Stimulated activated CD8-positive, alpha-beta memory T cell treated with anti-CD3 and anti-CD28 coated beads, Interleukin-15, amount 100 ng/mL, for 1 hour (primary cell): ENCODE measurements around the gene DNAAF5.

ENCODE experiments used
- DNase-seq: peaks from one replicate; pipeline ENCODE4 v3.0.0-alpha.2; 2020; ENCODE audit warnings: low read depth

Gene DNAAF5

DNA sequence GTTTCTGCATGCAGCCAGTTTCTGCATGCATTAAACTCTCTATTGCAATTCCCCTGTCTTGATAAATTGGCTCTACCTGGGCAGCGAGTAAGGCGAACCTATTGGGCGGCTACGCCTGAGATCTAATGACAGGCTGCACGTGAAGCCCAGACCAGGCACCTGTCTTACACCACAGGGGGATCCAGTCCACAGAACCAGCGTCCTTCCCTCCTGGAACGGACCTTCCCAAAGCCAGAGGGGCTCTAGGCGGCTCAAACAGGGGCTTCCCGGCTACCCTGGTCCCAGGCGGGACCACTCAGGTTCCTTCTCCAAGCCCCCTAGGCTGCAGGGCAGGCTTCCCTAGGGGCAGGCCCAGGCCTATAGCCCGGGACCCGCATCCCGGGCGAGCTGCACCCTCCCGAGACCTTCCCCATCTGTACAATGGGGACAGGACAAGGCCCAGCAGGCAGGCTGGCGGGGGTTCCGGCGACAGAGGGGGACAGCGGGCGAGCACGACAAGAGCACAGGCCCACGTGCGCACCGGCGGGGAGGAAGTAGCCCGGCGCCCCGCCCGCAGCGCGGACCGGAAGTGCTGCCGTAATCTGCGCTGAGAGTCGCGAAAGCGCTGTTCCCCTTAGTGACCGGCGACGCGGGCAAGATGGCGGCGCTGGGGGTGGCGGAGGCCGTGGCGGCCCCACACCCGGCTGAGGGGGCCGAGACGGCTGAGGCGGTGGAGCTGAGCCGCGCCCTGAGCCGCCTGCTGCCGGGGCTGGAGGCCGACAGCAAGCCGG lies at the start of gene DNAAF5:
DNAAF5 (plus strand) TSS at position 616 of the 770 bp plus-strand sequence; CDS start at position 638, 22 bp downstream.
- peak; percentile 59 for DNase-seq

DNA sequence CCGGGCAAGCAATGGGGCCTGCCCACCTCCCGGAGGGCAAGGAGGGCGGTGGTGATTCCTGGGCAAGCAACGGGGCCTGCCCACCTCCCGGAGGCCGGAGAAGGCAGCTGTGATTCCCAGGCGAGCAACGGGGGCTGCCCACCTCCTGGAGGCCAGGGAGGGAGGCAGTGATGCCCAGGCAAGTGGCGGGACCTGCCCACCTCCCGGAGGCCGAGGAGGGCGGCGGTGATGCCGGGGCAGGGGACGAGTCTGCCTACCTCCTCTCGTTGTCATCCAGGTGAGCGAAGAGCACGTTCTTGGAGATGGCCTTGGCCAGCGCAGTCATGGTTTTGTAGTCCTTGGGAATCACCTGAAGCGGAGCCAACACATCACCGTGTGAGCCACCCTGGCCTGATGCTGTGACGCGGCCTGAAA lies 49.5 kb upstream of the DNAAF5 start:
- DNase-seq = no peak

DNA sequence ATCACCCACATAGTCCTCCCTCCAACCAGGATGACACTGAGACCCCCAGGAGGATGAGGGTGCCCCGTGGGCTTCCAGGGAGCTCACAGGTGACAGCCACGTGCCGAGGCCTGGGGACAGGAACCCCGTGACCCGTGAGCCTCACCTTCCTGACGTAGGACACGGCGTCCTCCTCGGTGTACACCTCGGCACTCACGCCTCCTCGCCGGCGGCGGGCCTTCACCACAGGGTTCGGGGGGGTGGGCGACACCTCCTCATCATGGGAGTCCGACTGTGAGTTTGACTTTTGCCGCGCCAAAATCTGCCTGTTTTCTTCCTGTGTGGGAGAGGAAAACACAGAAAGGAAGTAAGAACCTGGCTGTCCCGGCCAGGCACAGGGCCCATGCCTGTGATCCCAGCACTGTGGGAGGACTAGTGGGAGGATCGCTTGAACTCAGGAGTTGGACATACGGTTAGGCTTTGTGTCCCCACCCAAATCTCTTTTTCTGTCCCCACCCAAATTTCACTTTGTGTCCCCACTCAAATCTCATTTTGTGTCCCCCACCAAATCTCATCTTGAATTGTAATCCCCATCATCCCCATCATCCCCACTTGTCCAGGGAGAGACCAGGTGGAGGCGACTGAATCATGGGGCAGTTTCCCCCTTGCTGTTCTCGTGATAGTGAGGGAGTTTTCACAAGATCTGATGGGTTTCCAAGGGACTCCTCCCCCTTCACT lies 45.9 kb upstream of the DNAAF5 start:
- no peak for DNase-seq

DNA sequence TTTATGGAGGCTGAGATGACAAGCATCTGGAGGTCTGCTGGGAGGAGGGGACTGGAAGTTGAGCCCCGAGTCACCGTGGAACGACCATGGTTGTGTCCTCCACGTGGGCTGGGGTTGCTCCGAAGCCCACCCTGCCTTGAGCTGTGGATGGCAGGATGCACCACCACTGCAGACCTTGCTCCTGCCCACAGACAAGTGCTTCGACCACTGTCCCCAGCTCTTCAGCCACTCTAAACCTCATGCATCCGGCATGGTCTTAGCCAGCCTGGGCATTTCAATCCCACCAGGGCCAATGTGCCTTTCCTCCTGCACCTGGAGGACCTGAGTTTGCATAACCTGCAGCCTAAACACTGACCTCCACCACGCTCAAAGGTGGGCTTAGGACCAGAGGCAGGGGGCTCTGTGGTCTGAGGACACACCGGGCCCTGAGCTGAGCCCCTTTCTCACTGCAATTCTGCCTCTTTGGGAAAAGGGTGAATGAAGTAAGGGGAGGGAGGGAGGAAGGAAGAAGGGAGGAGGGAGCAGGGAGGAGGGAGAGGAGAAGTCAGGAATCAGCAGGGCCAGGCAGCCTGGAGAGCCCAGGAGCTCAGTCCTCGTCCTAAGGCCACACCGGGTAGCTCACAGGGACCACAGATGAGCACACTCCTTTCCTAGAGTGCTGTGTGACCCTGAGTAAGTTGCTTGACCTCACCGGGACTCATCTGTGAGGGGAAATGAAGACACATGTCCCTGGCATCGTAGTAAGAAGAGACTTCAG lies 44.8 kb upstream of the DNAAF5 start:
- no peak for DNase-seq

DNA sequence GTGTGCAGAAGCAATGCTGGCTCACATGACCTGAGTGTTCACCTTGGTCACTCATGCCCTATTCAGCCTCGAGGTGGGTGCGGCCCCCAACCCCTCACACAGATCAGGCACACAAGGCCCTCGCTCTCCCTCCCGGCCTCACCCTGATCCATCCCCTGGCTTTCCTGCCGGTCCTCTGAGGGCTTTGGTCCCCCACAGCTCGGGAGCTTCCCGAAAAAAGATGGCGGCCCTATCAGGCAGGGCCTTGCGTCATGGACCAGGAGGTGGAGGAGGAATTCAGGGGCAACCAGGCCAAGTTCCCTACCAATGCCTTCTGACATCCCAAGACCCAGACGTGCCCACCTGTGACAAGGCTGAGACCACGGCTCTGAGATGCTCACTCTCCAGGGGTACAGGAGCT lies 43.7 kb upstream of the DNAAF5 start:
- no peak for DNase-seq

DNA sequence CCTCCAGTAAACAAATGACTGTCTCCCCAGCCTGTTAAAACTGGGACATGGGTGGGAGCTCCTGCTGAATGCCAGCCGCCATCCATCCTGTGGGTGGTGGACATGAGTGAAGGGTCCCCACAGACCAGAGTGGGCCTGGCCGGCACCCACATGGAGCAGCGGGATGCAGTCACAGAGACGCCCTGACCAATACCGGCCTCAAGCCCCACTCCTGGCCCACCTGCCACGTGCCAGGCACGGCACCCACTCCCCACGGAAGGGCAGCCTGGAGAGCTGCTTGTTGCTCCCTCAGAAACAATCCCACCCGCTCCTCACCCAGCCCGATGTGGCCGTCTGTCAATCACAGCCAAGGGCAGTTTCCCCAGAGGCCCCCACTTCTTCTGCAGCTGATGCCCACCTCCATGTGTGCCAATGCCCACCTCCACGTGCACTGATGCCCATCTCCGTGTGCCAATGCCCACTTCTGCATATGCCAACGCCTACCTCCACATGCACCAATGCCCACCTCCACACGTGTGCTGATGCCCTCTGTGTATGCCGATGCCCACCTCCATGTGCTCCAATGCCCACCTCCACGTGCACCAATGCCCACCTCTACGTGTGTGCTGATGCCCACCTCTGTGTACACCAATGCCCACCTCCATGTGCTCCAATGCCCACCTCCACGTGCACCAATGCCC lies 42.8 kb upstream of the DNAAF5 start:
- no peak for DNase-seq

DNA sequence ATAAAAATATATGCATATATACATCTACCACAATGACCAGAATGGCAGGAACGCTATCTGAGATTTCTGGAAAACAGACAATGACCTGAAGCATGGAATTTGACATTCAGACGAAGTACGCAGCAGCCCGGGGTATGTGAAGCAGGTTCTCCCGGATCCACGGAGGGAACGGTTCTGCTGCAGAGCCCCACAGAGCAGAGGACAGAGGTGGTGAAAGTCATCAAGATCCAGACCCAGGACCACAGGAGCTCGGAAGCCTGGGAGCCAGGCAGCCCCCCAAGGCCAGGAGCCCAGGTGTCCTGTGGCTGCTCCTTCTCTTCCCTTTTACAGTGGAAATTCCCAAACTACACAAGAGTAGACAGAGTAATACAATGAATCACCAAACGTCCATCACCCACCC lies 42.1 kb upstream of the DNAAF5 start:
- DNase-seq = no peak

DNA sequence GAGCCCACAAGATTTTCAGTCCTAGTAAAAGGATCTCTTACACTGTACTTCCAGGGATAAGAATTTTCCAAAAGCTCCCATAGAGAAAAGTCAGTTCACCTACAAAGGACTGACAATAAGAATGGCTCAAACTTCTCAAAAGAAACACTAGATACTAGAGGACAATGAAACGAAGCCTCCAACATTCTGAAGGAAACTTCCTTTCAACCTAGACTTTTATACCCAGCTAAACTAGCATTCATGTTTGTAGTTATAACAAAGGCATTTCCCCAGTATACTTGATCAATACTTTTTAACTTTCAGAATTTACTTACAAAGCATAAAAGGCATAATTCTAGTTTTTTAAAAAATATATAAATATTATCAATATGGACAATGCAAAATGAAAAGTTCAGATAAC lies 41.0 kb upstream of the DNAAF5 start:
- DNase-seq = no peak

DNA sequence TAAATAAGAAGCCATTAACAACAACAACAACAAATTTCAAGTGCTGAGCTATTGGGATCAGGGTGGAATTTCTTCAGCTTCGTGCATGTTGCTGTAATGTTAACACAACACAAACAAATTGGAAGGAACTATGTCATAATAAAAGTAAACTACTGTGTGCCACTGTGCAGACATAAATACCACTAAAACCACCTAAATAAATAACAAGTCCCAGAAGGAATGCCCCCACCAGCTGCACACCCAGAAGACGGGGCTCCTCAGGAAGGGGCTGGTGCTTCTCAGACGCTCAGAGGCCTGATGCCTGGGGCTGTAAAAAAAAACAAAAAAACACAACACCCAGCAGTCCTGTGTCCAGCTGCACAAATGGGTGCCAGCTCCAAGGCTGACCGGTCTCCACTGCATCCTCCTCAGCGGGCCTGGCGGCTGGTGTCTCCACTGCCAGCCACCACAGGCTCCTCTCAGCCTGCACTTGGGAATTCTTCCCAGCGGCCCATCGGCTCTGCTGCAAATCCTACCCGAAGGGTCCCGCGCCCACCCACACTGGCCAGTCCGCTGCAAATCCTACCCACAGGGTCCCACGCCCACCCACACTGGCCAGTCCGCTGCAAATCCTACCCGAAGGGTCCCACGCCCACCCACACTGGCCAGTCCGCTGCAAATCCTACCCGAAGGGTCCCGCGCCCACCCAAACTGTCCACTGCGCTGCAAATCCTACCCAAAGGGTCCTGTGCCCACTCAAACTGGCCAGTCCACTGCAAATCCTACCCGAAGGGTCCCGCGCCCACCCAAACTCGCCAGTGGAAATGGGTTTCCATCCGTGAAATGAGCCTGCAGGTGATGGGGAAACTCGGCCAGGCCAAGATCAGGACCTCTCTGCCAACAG lies 35.8 kb upstream of the DNAAF5 start:
- no peak for DNase-seq

DNA sequence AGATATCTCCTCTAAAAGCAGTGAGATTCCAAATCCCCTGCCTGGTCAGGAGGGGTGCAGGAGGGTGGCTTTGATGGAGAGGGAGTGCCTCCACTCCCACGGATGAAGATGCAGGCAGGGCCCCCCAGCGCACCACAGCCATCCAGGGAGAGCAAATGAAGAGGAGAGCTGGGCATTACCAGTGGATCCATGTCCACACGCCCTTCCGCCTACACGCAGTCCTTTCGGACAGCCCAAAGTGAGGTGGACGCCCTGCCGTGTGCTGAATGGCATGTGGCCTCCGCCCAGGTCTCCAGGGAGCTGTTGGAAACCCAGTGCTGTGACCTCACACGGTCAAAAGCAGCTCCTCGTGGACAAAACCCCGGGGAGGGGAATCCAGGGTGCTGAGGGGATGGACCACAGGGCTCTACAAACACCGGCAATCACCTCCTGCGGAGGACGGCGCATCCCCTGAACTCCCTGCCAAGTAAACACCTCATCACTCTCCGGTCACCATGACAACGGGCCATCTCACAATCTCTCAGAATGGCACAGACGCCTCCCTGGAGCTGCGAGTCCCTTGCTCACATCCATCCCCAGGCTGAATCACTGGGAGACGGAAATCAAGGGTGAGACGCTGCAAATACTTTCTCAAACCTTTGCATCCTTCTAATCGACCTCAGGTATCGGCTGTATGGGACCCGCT lies 35.0 kb upstream of the DNAAF5 start:
- DNase-seq = no peak

DNA sequence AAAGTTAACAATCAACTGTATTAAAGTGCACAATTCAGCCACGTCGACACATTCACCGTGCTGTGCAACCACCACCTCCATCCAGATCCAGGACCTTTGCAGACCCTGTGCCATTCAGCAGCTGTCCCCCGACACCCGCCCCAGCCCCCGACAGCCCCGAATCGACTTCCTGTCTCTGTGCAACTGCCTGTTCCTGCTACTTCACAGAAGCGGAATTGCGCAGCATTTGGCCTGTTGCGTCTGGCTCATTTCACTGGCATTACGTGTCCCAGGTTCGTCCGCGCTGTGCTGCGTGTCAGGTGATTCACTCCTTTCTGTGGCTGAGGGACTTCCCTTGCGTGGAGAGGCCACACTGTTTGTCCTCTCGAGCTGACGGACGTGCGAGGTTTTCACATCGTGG lies 33.2 kb upstream of the DNAAF5 start:
- DNase-seq = no peak

DNA sequence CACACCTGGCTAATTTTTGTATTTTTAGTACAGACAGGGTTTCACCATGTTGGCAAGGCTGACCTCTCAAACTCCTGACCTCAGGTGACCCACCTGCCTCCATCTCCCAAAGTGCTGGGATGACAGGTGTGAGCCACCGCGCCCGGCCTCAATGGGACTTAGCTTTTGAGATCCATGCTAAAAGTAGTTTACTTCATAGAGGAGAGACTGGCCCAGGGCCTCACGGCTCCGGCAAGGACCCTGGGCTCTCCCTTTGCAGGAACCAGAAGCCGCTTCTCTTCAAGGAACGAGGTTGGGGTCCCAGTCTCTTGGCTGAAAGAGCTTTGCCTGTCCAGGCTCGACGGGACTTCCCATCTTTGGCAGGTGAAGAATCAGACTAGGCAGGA lies 30.1 kb upstream of the DNAAF5 start:
- no peak for DNase-seq

DNA sequence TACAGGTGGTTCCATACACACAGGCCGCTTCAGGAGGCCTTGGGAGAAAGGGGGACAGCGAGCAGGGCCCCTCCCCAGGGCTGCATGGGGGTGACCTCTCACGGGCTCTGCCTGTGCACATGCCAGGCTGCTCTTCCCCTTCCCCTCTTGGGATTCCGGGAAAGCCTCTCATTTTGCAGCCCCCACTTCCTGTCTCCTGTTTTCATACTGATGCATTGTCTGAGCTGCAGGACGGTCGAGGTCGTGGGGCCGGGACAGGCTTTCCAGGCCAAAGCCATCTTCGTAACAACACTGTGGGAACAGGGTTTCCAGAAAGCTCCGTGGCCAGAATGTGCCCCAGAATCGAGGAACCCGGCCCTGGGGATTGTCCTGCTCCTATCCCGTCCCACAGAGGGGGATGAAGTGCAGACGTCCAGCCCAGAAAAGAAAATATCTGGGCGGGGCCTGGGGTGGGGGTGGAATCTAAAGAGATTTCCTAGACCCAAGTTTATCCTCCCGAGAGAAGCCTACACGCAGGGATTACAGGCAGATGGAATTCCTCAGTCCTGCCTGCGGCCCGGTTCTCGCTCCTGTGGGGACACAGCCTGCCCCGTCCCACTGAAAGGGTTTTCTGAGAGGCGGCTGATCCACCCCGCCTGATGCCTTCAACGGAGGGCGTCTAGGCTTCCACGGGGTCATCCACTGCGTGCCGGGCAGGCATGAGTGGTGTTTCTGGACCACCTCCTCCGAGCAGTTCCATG lies 29.5 kb upstream of the DNAAF5 start:
- no peak for DNase-seq

DNA sequence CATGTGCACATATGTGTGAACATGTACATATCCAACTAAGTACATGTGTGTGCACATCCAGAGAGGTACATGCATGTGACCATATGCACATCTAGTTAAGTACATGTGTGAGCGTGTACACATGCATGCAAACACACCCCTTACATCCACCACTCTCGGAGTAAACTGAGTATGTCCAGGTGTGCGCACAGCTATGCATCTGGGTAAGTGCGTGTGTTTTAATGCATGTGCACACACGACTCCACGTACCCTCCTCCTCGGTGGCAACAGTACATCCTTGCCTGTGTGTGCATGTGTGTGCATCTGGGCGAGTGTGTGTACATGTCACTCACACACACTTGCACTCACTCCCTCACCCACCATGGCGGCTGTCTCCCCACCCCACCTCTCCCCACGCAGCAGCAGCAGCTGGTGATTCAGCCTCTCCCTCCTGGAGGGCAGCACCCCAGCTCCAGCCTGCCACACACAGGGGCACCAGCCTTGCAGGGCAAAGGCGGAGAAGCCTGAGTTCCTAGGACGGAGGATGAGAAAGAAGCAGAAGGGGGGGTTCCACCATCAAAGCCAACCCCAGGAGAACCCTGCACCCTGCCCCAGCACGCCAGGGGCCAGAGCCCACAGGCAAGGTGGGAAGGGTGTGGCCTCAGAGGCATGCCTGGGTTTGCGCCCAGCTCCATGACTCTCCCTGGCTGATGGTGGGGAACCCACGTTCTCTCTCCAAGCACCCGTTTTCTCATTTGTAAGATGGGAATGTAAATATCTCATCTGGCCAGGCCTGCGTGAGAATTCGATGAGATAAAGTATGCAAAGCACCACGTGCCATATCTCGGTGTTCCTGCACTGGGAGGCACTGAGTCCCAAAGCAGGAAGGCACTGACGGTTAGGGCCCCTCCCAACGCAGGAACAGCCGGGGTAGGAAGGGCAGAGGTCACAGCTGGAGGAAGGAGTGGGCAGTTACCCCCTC lies 27.7 kb upstream of the DNAAF5 start:
- no peak for DNase-seq

DNA sequence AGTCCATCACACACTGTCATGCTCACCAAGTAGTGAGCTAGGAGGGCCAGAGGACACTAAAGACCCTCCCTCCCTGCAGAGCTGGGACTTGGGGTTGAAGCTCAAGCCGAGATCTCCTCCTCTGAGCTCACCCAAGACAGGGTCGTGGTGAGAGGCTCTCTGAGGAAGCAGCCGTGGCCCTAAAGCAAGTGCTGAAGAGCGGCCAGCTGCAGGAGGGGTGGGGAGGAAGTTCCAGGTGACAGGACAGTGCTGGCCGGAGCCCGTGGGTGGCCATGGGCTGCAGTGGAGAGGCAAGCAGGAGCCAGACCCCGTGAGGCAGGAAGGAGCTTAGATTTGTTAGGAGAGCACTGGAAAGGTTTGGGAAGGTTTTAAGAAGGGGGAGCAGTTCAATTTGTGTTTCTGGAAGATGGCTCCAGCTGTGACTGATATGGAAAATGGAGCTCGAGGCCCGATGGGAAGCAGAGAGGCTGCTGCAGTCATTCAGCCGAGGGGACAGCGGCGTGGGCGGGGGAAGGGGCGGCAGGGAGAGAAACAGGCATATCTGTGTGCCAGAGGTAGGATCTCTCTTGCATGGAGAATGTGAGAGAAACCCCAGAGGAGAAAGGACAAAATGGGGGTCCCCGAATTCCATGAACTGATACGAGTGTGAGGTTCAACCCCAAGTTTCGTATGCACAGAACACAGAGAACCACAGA lies 26.9 kb upstream of the DNAAF5 start:
- DNase-seq = no peak

DNA sequence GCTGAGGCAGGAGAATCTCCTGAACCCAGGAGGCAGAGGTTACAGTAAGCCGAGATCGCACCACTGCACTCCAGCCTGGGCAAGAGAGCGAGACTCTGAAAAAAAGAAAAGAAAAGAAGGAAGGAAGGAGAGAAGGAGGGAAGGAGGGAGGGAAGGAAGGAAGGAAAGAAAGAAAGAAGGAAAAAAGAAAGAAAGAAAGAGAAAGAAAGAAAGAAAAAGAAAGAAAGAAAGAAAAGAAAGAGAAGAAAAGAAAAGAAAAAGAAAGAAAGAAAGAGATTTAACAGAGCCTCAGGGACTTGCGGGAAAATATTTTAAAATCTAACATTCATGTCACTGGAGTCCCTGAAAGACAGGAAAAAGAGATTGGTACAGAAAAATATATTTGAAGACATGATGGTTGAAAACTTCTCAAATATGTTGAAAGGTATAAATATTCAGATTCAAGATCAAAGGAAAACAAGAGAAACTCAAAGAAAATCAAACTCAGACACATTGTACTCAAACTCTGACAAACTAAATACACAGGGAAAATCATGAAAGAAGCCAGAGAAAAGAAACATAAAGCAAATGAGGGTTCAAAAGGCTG lies 25.3 kb upstream of the DNAAF5 start:
- no peak for DNase-seq

DNA sequence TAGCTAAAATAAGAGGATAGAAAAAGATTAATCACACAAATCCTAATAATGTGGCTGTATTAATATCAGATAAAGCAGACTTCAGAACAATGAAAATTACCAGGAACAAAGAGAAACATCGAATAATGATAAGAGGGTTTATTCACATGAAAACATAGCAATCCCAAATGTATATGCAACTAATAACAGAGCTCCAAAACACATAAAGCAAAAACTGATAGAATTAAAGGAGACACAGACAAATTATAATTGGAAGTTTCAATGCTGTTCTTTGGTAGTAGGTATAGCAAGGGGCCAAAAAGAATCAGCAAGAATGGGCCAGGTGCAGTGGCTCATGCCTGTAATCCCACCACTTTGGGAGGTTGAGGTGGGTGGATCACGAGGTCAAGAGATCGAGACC lies 23.4 kb upstream of the DNAAF5 start:
- no peak for DNase-seq

DNA sequence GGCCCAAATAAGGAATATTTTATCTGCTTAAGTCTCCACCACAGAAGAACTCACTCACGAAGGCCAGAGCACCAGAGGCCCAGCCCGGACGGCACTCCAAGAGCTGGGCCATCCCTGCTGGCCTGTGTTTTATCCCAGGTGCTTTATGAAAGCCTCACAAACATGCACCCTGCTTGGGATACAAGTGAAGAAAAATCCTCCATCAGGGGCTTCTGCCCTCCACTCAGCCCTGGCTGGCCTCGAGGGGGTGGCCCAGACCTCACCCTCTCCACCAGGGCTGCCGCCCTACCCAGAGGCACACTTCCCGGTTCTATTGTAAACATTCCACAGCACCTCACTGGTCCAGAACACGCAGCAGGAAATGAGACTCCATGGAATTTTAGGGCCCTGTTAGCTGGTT lies 19.8 kb upstream of the DNAAF5 start:
- DNase-seq = no peak
